Testis (tissue), 3 donors: ENCODE data around the gene PDE6B. TPM values are rescaled to one million over a fixed set of nuclear protein-coding genes. Genes with fewer than 3 reads are reported as not detected.

Experiments
- DNase-seq: peaks from one replicate; pipeline ENCODE4 v3.0.0-alpha.2; 2019
- H3K27ac ChIP-seq, 2 donors: fragments of 200-600 bp; sonication (generic); one replicate each; pipeline ENCODE4 v1.5.1; 2019
- H3K27me3 ChIP-seq: fragments of 200-600 bp; sonication (generic); one replicate; pipeline ENCODE4 v1.5.1; 2019
- H3K36me3 ChIP-seq: fragments of 200-600 bp; sonication (generic); one replicate; pipeline ENCODE4 v1.5.1; 2017; ENCODE audit warnings: low read depth; ENCODE audit errors: missing control alignments
- H3K4me1 ChIP-seq: fragments of 200-600 bp; sonication (generic); one replicate; pipeline ENCODE4 v1.5.1; 2019
- H3K4me3 ChIP-seq, 2 donors: fragments of 200-600 bp; sonication (generic); one replicate each; pipeline ENCODE4 v1.5.1; 2017 to 2019
- H3K9me3 ChIP-seq: fragments of 200-600 bp; sonication (generic); one replicate; pipeline ENCODE4 v1.5.1; 2017
- CTCF ChIP-seq, 3 experiments: fragments of 450-650 bp in 2 of 3; fragments of 200-600 bp in 1 of 3; sonication (generic) in 1 of 3; IDR thresholded peaks; one replicate each; pipeline ENCODE4 v1.5.1; 2016 to 2019; ENCODE audit warnings: antibody characterized with exemption in 3 of 3, mild to moderate bottlenecking in 2 of 3, moderate library complexity in 1 of 3
- POLR2A ChIP-seq: fragments of 450-650 bp; IDR thresholded peaks from one replicate; pipeline ENCODE4 v1.6.1; 2017; ENCODE audit warnings: antibody characterized with exemption, mild to moderate bottlenecking, moderate library complexity
- WGBS, 2 donors: methylation state at CpG; one replicate each; pipeline ENCODE4 v1.1.5; 2018; 5-methylcytosine and 5-hydroxymethylcytosine counted together
- intact Hi-C: fragments of 100-400 bp; cut with DNase I; formaldehyde crosslinking; loops from one replicate; pipeline ENCODE4 v1.15.1; 2023; ENCODE audit warnings: low total_unique reads
- polyA plus RNA-seq: library from polyadenylated mRNA; stranded (reverse); fragments of 350-450 nt; fragmentation: Illumina TruSeq; extraction: RNeasy Lipid Tissue Mini Kit (QIAGEN cat#74804); gene quantifications from one replicate; pipeline ENCODE4 v1.2.3, GENCODE V29; 2014; ENCODE audit warnings: low read depth, low replicate concordance; ENCODE audit not compliant: insufficient read depth
- total RNA-seq, 2 donors: library from RNA; depleted of rRNA; stranded (reverse); fragments of >200 nt; gene quantifications; one replicate each; pipeline ENCODE4 v1.2.3, GENCODE V29; 2016

The PDE6B gene
- total and polyA plus RNA-seq, 3 donors from 2014 or later, result 5.9 to 11.4 (median 5.9) TPM

DNA sequence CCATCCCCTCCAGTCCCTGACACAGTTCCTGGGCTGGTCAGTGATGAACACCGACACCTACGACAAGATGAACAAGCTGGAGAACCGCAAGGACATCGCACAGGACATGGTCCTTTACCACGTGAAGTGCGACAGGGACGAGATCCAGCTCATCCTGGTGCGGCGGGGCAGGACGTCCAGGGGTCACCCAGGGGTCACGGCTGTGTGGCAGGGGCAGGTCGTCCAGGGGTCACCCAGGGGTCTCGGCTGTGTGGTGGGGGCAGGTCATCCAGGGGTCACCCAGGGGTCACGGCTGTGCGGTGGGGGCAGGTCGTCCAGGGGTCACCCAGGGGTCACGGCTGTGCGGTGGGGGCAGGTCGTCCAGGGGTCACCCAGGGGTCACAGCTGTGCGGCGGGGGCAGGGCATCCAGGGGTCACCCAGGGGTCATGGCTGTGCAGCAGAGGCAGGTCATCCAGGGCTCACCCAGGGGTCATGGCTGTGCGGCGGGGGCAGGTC is 32.0 kb downstream of the PDE6B start:
- no peaks in the 10 kb centered on the region for H3K9me3 ChIP-seq
- 66 to 85% methylated on average over 8 to 18 of the region's 23 CpGs for WGBS, 2 donors
- TF ChIP-seq POLR2A (no peak), CTCF (IDR thresholded peaks at IDR 0.05) (no peak)
- H3K27me3 ChIP-seq, result no peaks in the 10 kb centered on the region
- no peak overlapping the region for H3K27ac ChIP-seq
- intact Hi-C loops, result no loop called here
- H3K4me1 ChIP-seq, result no peaks in the 10 kb centered on the region
- no peak for DNase-seq
- no peaks in the 10 kb centered on the region for H3K36me3 ChIP-seq
- no peak overlapping the region for H3K4me3 ChIP-seq

DNA sequence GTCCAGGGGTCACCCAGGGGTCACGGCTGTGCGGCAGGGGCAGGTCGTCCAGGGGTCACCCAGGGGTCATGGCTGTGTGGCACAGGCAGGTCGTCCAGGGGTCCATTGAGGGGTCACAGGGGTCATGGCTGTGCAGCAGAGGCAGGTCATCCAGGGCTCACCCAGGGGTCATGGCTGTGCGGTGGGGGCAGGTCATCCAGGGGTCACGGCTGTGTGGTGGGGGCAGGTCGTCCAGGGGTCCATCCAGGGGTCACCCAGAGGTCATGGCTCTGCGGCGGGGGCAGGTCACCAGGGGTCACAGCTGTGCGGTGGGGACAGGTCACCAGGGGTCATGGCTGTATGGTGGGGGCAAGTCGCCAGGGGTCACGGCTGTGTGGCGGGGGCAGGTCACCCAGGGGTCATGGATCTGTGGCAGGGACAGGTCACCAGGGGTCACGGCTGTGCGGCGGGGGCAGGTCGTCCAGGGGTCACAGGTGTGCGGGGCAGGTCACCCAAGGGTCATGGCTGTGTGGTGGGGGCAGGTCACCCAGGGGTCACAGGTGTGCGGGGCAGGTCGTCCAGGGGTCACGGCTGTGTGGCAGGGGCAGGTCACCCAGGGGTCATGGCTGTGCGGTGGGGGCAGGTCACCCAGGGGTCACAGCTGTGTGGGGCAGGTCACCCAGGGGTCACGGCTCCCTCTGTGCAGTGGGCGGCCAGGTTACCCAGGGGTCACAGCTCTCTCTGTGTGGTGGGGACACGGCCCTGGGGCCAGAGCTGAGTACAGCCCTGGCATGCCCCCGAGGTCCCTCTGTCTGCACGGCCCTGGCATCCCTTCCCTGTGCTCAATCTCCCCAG is 32.7 kb downstream of the PDE6B start:
- Histone ChIP-seq H3K36me3 (no peaks in the 10 kb centered on the region), H3K27me3 (no peaks in the 10 kb centered on the region), H3K9me3 (no peaks in the 10 kb centered on the region), H3K4me3 (no peak overlapping the region), H3K4me1 (no peaks in the 10 kb centered on the region), H3K27ac (no peak overlapping the region)
- 40 to 81% methylated on average over 2 to 27 of the region's 27 CpGs for WGBS, 2 donors
- intact Hi-C loops, result no loop called here
- no peak for TF ChIP-seq CTCF (IDR thresholded peaks at IDR 0.05)
- TF ChIP-seq POLR2A, result no peak
- DNase-seq, result no peak

DNA sequence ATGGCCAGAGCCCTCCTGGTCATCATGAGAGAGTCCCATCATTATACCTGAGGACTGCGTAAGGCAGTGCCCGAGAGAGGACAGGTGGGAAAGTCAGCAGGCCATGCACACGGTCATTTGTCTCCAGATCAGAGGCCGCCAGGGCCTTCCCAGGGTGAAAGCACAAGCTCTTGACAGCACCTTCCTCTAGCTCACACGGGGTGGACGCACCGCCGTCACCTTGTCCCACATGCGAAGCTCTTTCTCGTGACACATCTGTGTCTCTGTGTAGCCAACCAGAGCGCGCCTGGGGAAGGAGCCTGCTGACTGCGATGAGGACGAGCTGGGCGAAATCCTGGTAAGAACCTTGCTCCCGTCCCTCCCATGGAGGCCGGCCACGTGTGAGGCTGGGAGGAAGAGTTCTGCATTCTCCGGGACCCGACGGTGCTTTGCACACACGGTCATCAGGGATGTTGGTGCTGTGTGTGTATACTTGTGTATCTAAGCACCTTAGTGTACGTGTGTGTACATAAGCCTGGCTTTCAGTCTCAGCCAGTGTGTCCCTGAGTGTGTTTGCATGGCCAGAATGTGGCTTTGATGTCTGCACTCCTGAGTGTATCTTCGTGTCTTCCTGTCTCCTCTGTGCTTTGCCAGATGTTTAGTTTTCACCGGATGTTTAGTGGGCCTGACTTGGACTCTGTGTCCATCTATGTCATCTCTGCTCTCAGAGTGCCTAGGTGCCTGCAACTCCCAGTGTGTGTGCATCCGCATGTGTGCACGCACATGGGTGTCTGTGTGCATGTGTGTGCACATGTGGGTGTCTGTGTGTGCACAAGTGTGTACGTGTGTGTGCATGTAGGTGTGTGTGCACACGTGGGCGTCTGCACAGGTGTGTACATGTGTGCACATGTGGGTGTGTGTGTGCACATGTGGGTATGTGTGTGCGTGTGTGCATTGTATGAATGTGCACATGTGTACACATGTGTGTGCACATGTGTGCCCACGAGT is 33.6 kb downstream of the PDE6B start:
- no peak for DNase-seq
- Histone ChIP-seq H3K27ac (no peak overlapping the region), H3K9me3 (no peaks in the 10 kb centered on the region), H3K27me3 (no peaks in the 10 kb centered on the region), H3K4me1 (peaks cover under 1% of the 10 kb centered on the region), H3K4me3 (no peak overlapping the region), H3K36me3 (no peaks in the 10 kb centered on the region)
- intact Hi-C loops, result no loop called here
- WGBS, 2 donors, result 73 to 90% methylated on average over 21 to 32 of the region's 32 CpGs
- TF ChIP-seq CTCF (IDR thresholded peaks at IDR 0.05), result no peak
- TF ChIP-seq POLR2A, result no peak

DNA sequence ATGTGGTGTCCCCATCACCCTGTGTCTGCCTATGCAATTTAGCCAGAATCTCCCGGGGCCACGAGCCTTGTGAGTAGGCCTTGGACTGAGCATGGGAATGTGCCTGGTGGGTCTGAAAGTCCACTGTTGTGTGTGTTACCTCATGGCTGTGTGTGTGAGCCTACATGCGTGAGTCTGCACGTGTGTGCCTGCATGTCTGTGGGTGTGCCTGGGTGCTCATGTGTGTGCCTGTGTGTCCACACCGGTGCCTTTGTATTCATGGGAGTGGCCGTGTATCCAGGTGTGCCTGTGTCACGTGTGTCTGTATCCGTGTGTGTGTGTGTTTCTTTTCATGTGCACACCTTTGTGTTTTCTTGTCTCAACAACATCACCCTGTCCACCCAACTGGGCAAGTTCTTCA is 34.5 kb downstream of the PDE6B start:
- no peak for DNase-seq
- 74 to 90% methylated on average over 5 to 8 of the region's 8 CpGs for WGBS, 2 donors
- no peak overlapping the region for H3K4me3 ChIP-seq
- no peaks in the 10 kb centered on the region for H3K9me3 ChIP-seq
- no peak overlapping the region for H3K27ac ChIP-seq
- intact Hi-C loops, result no loop called here
- TF ChIP-seq POLR2A, result no peak
- TF ChIP-seq CTCF (IDR thresholded peaks at IDR 0.05), result no peak
- H3K27me3 ChIP-seq, result no peaks in the 10 kb centered on the region
- no peaks in the 10 kb centered on the region for H3K36me3 ChIP-seq
- H3K4me1 ChIP-seq, result peaks cover 5% of the 10 kb centered on the region
